ENCODE results near the gene VTI1A. TPM values are rescaled to one million over a fixed set of nuclear protein-coding genes. Genes with fewer than 3 reads are reported as not detected.

VTI1A gene
- total RNA-seq, 2 experiments from 2014 or later, result 24.9 to 28.4 TPM

- DNase-seq, result peak; percentile 12
- Mint-ChIP-seq H3K4me3 (no peak overlapping the region), H3K27ac (no peak overlapping the region), H3K9me3 (no peaks in the 10 kb centered on the region), H3K4me1 (ENCODE audit: low read depth) (no peaks in the 10 kb centered on the region), H3K27me3 (ENCODE audit: low read depth) (no peaks in the 10 kb centered on the region), H3K36me3 (ENCODE audit: low read depth) (peaks cover 12% of the 10 kb centered on the region)
- CTCF ChIA-PET, result interaction anchor here (1.0 kb wide), 1 partner anchor 10 kb away, joined by 3 read pairs; no protein-coding TSS in a partner anchor
- intact Hi-C loops (cut with micrococcal nuclease), result no loop called here
These were observed 242.5 kb downstream of the VTI1A start for GRCh38 chr10:112689327-112690072.

DNA sequence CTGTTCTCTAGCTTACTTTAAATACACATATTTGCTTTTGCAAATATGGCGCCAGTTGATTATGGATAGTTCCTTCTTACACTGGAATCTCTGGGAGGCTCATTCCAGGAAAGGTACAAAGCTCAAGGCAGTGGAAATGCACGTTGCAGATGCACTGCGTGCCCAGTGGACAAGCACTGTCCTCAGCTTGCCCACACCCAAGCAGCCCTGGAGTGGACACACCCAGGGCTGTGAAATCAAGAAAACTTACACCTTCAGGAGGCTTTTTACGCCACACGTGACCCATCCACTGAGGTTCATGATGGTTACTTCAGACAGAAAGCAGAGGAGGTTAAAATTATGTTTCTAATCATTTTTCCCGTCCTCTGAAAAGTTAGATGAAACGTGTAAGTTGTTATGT, 248.5 kb downstream of the VTI1A start:
- CTCF ChIA-PET, result interaction anchor here (0.6 to 0.9 kb wide), 2 partner anchors 9 to 11 kb away, joined by 3 to 5 read pairs; no protein-coding TSS in a partner anchor
- intact Hi-C loops (cut with micrococcal nuclease), result no loop called here
- no peaks in the 10 kb centered on the region for H3K27me3 Mint-ChIP-seq (ENCODE audit: low read depth)
- H3K36me3 Mint-ChIP-seq (ENCODE audit: low read depth), result peaks cover 8% of the 10 kb centered on the region
- DNase-seq, result no peak
- no peak overlapping the region for H3K27ac Mint-ChIP-seq
- H3K4me3 Mint-ChIP-seq, result no peak overlapping the region
- no peaks in the 10 kb centered on the region for H3K9me3 Mint-ChIP-seq
- H3K4me1 Mint-ChIP-seq (ENCODE audit: low read depth), result no peaks in the 10 kb centered on the region

DNA sequence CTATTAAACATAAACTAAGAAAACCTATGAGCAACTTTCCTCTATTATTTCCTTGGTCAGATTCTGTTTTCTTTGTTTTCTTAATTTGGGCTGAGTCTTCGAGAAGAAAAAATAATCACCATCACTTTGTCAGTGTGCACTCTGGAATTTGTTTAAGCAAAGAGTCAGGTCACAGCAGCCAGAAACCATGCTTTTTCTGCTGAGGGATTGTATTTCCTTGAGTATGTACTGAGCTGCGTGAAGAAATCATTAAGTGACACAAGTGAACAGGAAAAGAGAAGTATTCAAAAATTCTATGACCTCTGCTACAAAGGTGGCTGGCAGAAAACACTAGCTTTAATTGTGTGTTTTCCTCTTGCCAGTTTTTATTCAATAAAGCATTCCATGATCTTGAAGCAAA, 249.6 kb downstream of the VTI1A start:
- no peaks in the 10 kb centered on the region for H3K4me1 Mint-ChIP-seq (ENCODE audit: low read depth)
- H3K27me3 Mint-ChIP-seq (ENCODE audit: low read depth), result no peaks in the 10 kb centered on the region
- CTCF ChIA-PET, result interaction anchor here (0.9 kb wide), 1 partner anchor 12 kb away, joined by 3 read pairs; no protein-coding TSS in a partner anchor
- DNase-seq, result no peak
- H3K36me3 Mint-ChIP-seq (ENCODE audit: low read depth), result peaks cover 8% of the 10 kb centered on the region
- no peak overlapping the region for H3K27ac Mint-ChIP-seq
- intact Hi-C loops (cut with micrococcal nuclease), result no loop called here
- no peaks in the 10 kb centered on the region for H3K9me3 Mint-ChIP-seq
- H3K4me3 Mint-ChIP-seq, result no peak overlapping the region

DNA sequence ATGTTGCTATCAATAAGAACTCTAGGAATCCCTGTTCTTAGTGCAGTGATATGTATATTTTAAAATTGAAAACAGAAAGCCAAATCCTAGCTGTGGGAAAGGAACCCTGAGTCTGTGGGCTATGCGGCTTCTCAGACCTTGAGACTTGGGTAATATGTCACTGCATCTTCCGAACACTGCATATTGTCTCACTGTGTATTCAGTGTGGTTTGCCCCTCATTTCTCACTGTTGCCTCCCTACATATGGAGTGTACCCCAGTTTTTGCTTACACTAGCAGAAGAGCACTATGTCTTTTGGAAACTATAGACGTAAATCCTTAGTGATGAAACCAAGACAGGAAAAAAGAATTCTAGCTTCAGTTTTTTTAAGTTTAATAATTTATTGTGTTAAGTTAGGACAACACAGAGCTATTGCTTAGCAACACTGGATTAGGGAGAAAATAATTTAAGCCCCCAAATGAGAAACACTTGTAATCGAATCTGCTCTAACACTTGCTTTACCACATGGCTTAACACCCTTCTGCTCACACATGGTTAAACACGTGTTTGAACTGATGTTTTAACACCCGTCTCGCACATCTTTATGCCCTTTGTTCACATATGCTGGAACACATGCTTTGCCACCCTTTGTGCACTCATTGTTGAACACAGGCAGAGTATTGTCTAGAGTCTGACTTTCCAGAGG, 251.3 kb downstream of the VTI1A start:
- no peak overlapping the region for H3K27ac Mint-ChIP-seq
- CTCF ChIA-PET, result interaction anchor here (1.1 kb wide), 1 partner anchor 8 kb away, joined by 3 read pairs; no protein-coding TSS in a partner anchor
- H3K4me1 Mint-ChIP-seq (ENCODE audit: low read depth), result no peaks in the 10 kb centered on the region
- H3K4me3 Mint-ChIP-seq, result no peak overlapping the region
- no peak for DNase-seq
- peaks cover 12% of the 10 kb centered on the region for H3K36me3 Mint-ChIP-seq (ENCODE audit: low read depth)
- H3K9me3 Mint-ChIP-seq, result no peaks in the 10 kb centered on the region
- H3K27me3 Mint-ChIP-seq (ENCODE audit: low read depth), result no peaks in the 10 kb centered on the region
- intact Hi-C loops (cut with micrococcal nuclease), result no loop called here

DNA sequence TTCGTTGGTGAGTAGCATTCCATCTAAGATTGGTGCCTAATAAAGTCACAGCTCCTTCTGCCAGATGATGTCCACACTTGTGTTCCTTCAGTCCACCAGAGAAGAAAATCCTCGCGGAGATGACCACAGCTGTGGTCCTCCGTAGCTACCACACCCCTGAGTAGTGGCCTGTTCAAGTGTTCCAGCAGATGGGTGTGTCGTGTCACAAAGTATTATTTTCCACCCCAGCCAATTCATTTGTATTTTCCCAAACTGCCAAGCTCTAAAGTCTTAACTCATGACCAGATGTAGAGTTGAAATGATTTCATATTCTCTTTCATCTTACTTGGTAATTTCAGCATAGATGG, 251.8 kb downstream of the VTI1A start:
- intact Hi-C loops (cut with micrococcal nuclease), result no loop called here
- Mint-ChIP-seq H3K36me3 (ENCODE audit: low read depth) (peaks cover 12% of the 10 kb centered on the region), H3K4me3 (no peak overlapping the region), H3K4me1 (ENCODE audit: low read depth) (no peaks in the 10 kb centered on the region), H3K27me3 (ENCODE audit: low read depth) (no peaks in the 10 kb centered on the region), H3K27ac (no peak overlapping the region), H3K9me3 (no peaks in the 10 kb centered on the region)
- DNase-seq, result no peak
- CTCF ChIA-PET, result interaction anchor here (1.1 kb wide), 1 partner anchor 9 kb away, joined by 3 read pairs; no protein-coding TSS in a partner anchor

DNA sequence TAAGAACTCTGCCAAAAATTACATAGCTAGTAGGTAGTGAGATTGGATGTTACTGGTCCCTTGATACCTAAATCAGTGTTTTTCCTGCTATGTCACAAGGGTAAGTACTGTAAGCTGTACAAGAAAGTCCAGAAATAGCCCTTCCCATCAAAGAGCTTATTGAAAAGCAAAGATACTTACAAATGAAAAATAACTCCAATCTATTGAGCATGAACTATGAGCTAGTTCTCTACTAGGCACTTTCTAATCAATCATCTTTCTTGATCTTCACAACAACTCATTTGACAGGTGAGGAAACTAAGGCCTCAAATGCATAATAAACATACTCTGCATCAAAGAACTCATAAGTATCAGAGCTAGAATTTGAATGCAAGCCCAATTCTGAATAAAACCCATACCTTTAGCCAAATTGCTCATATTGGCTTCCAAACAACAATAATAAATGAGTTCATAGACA, 253.2 kb downstream of the VTI1A start:
- no peak for DNase-seq
- H3K36me3 Mint-ChIP-seq (ENCODE audit: low read depth), result peaks cover 12% of the 10 kb centered on the region
- CTCF ChIA-PET, result no interaction called here
- H3K4me1 Mint-ChIP-seq (ENCODE audit: low read depth), result no peaks in the 10 kb centered on the region
- H3K27me3 Mint-ChIP-seq (ENCODE audit: low read depth), result no peaks in the 10 kb centered on the region
- intact Hi-C loops (cut with micrococcal nuclease), result no loop called here
- H3K9me3 Mint-ChIP-seq, result no peaks in the 10 kb centered on the region
- H3K27ac Mint-ChIP-seq, result no peak overlapping the region
- no peak overlapping the region for H3K4me3 Mint-ChIP-seq

DNA sequence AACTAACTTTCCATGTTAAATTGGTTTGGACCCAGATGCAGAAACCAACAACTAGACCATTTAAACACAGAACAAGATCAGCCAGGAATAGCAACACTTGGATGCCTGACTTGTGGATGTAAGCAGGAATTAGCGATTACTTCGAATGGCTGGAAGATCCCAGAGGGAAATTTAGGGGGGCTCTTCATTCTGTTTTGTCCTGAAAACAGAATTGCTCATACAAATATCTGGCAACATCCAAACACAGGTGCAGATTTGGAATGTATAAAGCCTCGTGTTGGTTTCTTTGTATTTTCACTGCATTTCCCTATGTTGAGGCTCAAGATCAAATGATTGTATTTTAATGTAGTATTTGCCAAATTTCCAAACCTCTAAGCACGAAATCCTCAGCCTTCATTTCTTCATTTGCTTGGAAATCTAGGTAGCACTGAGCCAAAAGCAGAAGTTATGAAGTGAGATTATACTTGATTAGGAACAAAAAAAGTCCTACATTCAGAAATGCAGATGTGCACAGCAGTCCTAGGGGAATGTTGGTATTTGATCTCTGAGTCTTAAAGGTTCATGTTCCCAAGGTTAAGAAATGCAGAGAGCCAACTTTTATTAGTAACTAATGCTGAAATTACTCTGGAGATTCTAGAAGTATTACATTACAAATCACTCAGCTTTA, 254.3 kb downstream of the VTI1A start:
- Mint-ChIP-seq H3K9me3 (no peaks in the 10 kb centered on the region), H3K36me3 (ENCODE audit: low read depth) (peaks cover 12% of the 10 kb centered on the region), H3K4me3 (no peak overlapping the region), H3K4me1 (ENCODE audit: low read depth) (no peaks in the 10 kb centered on the region), H3K27me3 (ENCODE audit: low read depth) (no peaks in the 10 kb centered on the region), H3K27ac (no peak overlapping the region)
- intact Hi-C loops (cut with micrococcal nuclease), result no loop called here
- no peak for DNase-seq
- CTCF ChIA-PET, result no interaction called here

DNA sequence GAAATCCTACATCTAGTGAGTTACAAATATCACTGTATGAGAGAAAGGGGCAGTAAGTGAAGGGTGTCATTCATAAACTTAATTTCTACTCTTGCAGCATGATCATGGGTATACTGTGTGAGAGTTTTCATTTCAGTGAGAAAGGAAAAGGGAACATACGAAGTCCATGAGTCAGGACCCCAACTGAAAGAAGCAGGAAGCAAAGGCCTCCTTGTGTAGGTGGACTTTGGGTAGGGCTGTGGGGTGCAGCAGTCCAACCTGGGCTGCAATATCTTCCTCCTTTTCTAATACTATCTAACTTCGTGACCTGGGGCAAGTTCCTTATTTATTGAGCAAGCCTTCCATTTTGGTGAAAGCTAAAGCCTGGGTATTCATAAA, 254.9 kb downstream of the VTI1A start:
- intact Hi-C loops (cut with micrococcal nuclease), result no loop called here
- H3K36me3 Mint-ChIP-seq (ENCODE audit: low read depth), result peaks cover 13% of the 10 kb centered on the region
- no peaks in the 10 kb centered on the region for H3K4me1 Mint-ChIP-seq (ENCODE audit: low read depth)
- no peak overlapping the region for H3K27ac Mint-ChIP-seq
- no peaks in the 10 kb centered on the region for H3K27me3 Mint-ChIP-seq (ENCODE audit: low read depth)
- no peaks in the 10 kb centered on the region for H3K9me3 Mint-ChIP-seq
- DNase-seq, result no peak
- CTCF ChIA-PET, result no interaction called here
- no peak overlapping the region for H3K4me3 Mint-ChIP-seq

- DNase-seq, result no peak
These were observed 259.6 kb downstream of the VTI1A start for GRCh38 chr10:112706577-112706976.

DNA sequence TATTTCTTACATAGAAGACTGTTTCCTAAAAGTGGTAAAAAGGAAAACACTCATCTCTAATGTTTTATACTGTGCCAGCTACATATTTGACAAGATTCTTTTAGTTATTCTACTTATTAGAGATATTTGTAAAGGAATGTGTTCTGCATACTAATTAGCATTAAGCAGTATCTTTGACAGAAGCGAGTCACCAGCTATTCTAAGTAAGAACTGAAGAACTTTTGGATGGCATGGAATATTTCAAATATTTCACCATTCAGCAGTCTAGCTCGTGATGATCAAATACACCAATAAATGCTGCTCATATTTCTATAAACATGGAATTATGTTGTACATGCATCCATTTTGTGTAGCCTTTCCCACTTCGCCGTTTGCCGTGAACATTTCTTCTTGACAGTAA, 261.4 kb downstream of the VTI1A start:
- Mint-ChIP-seq H3K4me3 (no peak overlapping the region), H3K27ac (no peak overlapping the region), H3K27me3 (ENCODE audit: low read depth) (no peaks in the 10 kb centered on the region), H3K36me3 (ENCODE audit: low read depth) (peaks cover 6% of the 10 kb centered on the region), H3K9me3 (no peaks in the 10 kb centered on the region), H3K4me1 (ENCODE audit: low read depth) (no peaks in the 10 kb centered on the region)
- CTCF ChIA-PET, result no interaction called here
- intact Hi-C loops (cut with micrococcal nuclease), result no loop called here
- no peak for DNase-seq

More at GRCh38 chr10:112706577-112706976, 259.6 kb downstream of the VTI1A start:
- intact Hi-C loops (cut with micrococcal nuclease), result no loop called here
- H3K9me3 Mint-ChIP-seq, result no peaks in the 10 kb centered on the region
- H3K4me3 Mint-ChIP-seq, result no peak overlapping the region
- no peaks in the 10 kb centered on the region for H3K4me1 Mint-ChIP-seq (ENCODE audit: low read depth)
- H3K27me3 Mint-ChIP-seq (ENCODE audit: low read depth), result no peaks in the 10 kb centered on the region
- H3K27ac Mint-ChIP-seq, result no peak overlapping the region
- H3K36me3 Mint-ChIP-seq (ENCODE audit: low read depth), result peaks cover 9% of the 10 kb centered on the region
- CTCF ChIA-PET, result interaction anchor here (0.6 to 1.3 kb wide), 3 partner anchors 16 to 212 kb away, joined by 3 to 4 read pairs (median 3); no protein-coding TSS in a partner anchor

DNA sequence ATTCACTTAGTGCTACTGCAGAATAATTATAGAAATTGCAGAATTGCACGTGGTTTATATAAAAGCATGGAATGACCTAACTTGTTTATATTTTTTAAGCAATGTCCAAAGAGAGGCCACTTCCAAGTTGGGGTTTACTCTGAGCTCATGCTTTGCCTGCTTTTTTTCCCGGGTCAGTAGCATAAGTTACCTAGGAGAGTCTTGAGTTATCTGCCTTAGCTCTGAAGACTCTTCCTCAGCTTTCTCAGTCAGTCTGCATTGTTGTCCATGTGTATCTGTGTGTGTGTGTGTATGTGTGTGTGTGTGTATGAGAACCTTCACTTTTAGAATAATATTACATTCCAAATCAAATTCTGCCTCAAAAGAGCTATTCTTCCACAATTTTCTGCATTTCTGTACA, 263.5 kb downstream of the VTI1A start:
- CTCF ChIA-PET, result interaction anchor here (0.6 kb wide), 1 partner anchor 890 kb away, joined by 4 read pairs; no protein-coding TSS in a partner anchor
- Mint-ChIP-seq H3K36me3 (ENCODE audit: low read depth) (peaks cover 11% of the 10 kb centered on the region), H3K4me1 (ENCODE audit: low read depth) (no peaks in the 10 kb centered on the region), H3K27ac (no peak overlapping the region), H3K4me3 (no peak overlapping the region), H3K27me3 (ENCODE audit: low read depth) (no peaks in the 10 kb centered on the region), H3K9me3 (no peaks in the 10 kb centered on the region)
- no peak for DNase-seq
- intact Hi-C loops (cut with micrococcal nuclease), result no loop called here

GRCh38 chr10:112711366-112711765, 264.4 kb downstream of the VTI1A start:
- CTCF ChIA-PET, result no interaction called here
- no peak overlapping the region for H3K4me3 Mint-ChIP-seq
- no peaks in the 10 kb centered on the region for H3K9me3 Mint-ChIP-seq
- no peak overlapping the region for H3K27ac Mint-ChIP-seq
- intact Hi-C loops (cut with micrococcal nuclease), result no loop called here
- no peak for DNase-seq
- H3K27me3 Mint-ChIP-seq (ENCODE audit: low read depth), result no peaks in the 10 kb centered on the region
- no peaks in the 10 kb centered on the region for H3K4me1 Mint-ChIP-seq (ENCODE audit: low read depth)
- H3K36me3 Mint-ChIP-seq (ENCODE audit: low read depth), result peaks cover 15% of the 10 kb centered on the region
